ENCODE measurements around the gene EHBP1L1.

EHBP1L1 gene

GRCh38 chr11:65599955-65600246 lies 24.0 kb downstream of the EHBP1L1 start:
- Histone ChIP-seq H3K36me3 (ENCODE audit: insufficient read depth, low read length) (no peaks in the 10 kb centered on the region), H3K4me3 (ENCODE audit: low read depth, low read length) (no peak overlapping the region), H3K27me3 (ENCODE audit: insufficient read depth, low read length) (no peaks in the 10 kb centered on the region), H3K27ac (ENCODE audit: low read depth, low read length) (no peak overlapping the region), H3K4me1 (ENCODE audit: control insufficient read depth, insufficient read depth, low read length, unreplicated experiment) (peaks cover 11% of the 10 kb centered on the region), H2AFZ (ENCODE audit: low read length, unreplicated experiment) (no peak overlapping the region), H3K79me2 (ENCODE audit: control insufficient read depth, insufficient read depth, low read length, unreplicated experiment) (no peaks in the 10 kb centered on the region)

- no peaks in the 10 kb centered on the region for H3K79me2 ChIP-seq (ENCODE audit: control insufficient read depth, insufficient read depth, low read length, unreplicated experiment)
- no peak overlapping the region for H2AFZ ChIP-seq (ENCODE audit: low read length, unreplicated experiment)
- H3K4me3 ChIP-seq (ENCODE audit: low read depth, low read length), result no peak overlapping the region
- no peak overlapping the region for H3K27ac ChIP-seq (ENCODE audit: low read depth, low read length)
- H3K27me3 ChIP-seq (ENCODE audit: insufficient read depth, low read length), result no peaks in the 10 kb centered on the region
- no peaks in the 10 kb centered on the region for H3K36me3 ChIP-seq (ENCODE audit: insufficient read depth, low read length)
- peaks cover 15% of the 10 kb centered on the region for H3K4me1 ChIP-seq (ENCODE audit: control insufficient read depth, insufficient read depth, low read length, unreplicated experiment)
These were observed 28.4 kb downstream of the EHBP1L1 start for GRCh38 chr11:65604258-65604657.

GRCh38 chr11:65606876-65607613 lies 31.2 kb downstream of the EHBP1L1 start:
- no peak overlapping the region for H2AFZ ChIP-seq (ENCODE audit: low read length, unreplicated experiment)
- no peaks in the 10 kb centered on the region for H3K36me3 ChIP-seq (ENCODE audit: insufficient read depth, low read length)
- no peaks in the 10 kb centered on the region for H3K27me3 ChIP-seq (ENCODE audit: insufficient read depth, low read length)
- peaks cover 15% of the 10 kb centered on the region for H3K79me2 ChIP-seq (ENCODE audit: control insufficient read depth, insufficient read depth, low read length, unreplicated experiment)
- H3K4me3 ChIP-seq (ENCODE audit: low read depth, low read length), result peak overlapping the region; percentile 65
- H3K4me1 ChIP-seq (ENCODE audit: control insufficient read depth, insufficient read depth, low read length, unreplicated experiment), result peaks cover 43% of the 10 kb centered on the region
- no peak overlapping the region for H3K27ac ChIP-seq (ENCODE audit: low read depth, low read length)

GRCh38 chr11:65607614-65608426 lies 32.0 kb downstream of the EHBP1L1 start:
- Histone ChIP-seq H3K27me3 (ENCODE audit: insufficient read depth, low read length) (no peaks in the 10 kb centered on the region), H3K79me2 (ENCODE audit: control insufficient read depth, insufficient read depth, low read length, unreplicated experiment) (peaks cover 22% of the 10 kb centered on the region), H3K4me3 (ENCODE audit: low read depth, low read length) (peak overlapping the region; percentile 65), H3K27ac (ENCODE audit: low read depth, low read length) (no peak overlapping the region), H2AFZ (ENCODE audit: low read length, unreplicated experiment) (no peak overlapping the region), H3K4me1 (ENCODE audit: control insufficient read depth, insufficient read depth, low read length, unreplicated experiment) (peaks cover 51% of the 10 kb centered on the region), H3K36me3 (ENCODE audit: insufficient read depth, low read length) (no peaks in the 10 kb centered on the region)

- H2AFZ ChIP-seq (ENCODE audit: low read length, unreplicated experiment), result no peak overlapping the region
- H3K36me3 ChIP-seq (ENCODE audit: insufficient read depth, low read length), result no peaks in the 10 kb centered on the region
- no peak overlapping the region for H3K27ac ChIP-seq (ENCODE audit: low read depth, low read length)
- H3K4me3 ChIP-seq (ENCODE audit: low read depth, low read length), result no peak overlapping the region
- peaks cover 34% of the 10 kb centered on the region for H3K79me2 ChIP-seq (ENCODE audit: control insufficient read depth, insufficient read depth, low read length, unreplicated experiment)
- peaks cover 53% of the 10 kb centered on the region for H3K4me1 ChIP-seq (ENCODE audit: control insufficient read depth, insufficient read depth, low read length, unreplicated experiment)
- H3K27me3 ChIP-seq (ENCODE audit: insufficient read depth, low read length), result no peaks in the 10 kb centered on the region
These were observed 33.4 kb downstream of the EHBP1L1 start for GRCh38 chr11:65609229-65609628.

DNA sequence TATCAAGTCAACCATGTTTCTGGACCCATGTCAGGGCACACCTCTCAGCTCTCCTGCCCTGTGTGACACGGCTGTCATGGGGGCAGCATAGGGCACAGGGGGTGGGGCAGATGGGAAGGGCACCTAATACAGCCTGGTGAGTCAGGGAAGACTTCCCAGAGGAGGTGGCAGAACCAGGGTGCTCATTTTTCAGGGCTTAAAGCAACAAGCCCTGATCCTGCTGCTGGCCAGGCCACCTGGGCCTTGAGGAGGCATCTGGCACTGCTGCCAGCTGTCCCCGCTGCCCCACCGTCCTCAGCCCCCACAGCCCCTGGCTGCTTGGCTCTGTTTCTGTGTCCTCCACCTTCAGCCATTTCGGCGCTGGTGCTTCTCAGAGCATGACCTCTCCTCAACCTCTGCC lies 33.8 kb downstream of the EHBP1L1 start:
- Histone ChIP-seq H3K79me2 (ENCODE audit: control insufficient read depth, insufficient read depth, low read length, unreplicated experiment) (peaks cover 34% of the 10 kb centered on the region), H3K4me3 (ENCODE audit: low read depth, low read length) (no peak overlapping the region), H2AFZ (ENCODE audit: low read length, unreplicated experiment) (no peak overlapping the region), H3K27ac (ENCODE audit: low read depth, low read length) (no peak overlapping the region), H3K36me3 (ENCODE audit: insufficient read depth, low read length) (no peaks in the 10 kb centered on the region), H3K27me3 (ENCODE audit: insufficient read depth, low read length) (no peaks in the 10 kb centered on the region), H3K4me1 (ENCODE audit: control insufficient read depth, insufficient read depth, low read length, unreplicated experiment) (peaks cover 53% of the 10 kb centered on the region)

DNA sequence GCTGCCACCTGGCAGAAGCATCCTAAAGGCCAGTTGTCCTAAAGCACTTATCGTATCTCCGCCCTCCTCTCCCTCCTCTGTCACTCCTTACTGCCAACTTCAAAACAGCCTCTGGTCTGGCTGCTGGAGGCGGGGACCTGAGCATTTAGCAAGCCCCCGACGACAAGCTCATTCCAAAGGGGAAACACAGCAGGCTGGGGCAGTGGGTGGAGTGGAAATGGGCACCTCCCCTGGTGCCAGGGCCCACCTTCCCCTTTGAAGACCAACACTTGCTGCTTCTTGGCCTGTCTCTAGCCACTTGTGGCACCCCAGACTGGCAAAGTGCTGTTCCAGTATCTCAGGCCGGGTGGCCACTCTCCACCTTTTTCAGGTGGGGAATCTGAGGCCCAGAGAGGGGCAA lies 34.6 kb downstream of the EHBP1L1 start:
- no peak overlapping the region for H3K4me3 ChIP-seq (ENCODE audit: low read depth, low read length)
- peaks cover 53% of the 10 kb centered on the region for H3K4me1 ChIP-seq (ENCODE audit: control insufficient read depth, insufficient read depth, low read length, unreplicated experiment)
- H2AFZ ChIP-seq (ENCODE audit: low read length, unreplicated experiment), result no peak overlapping the region
- peaks cover 34% of the 10 kb centered on the region for H3K79me2 ChIP-seq (ENCODE audit: control insufficient read depth, insufficient read depth, low read length, unreplicated experiment)
- no peaks in the 10 kb centered on the region for H3K27me3 ChIP-seq (ENCODE audit: insufficient read depth, low read length)
- H3K36me3 ChIP-seq (ENCODE audit: insufficient read depth, low read length), result no peaks in the 10 kb centered on the region
- no peak overlapping the region for H3K27ac ChIP-seq (ENCODE audit: low read depth, low read length)

GRCh38 chr11:65611028-65611757 lies 35.3 kb downstream of the EHBP1L1 start:
- Histone ChIP-seq H3K4me3 (ENCODE audit: low read depth, low read length) (peak overlapping the region; percentile 81; the same call in 1 of the 2 replicates), H3K27ac (ENCODE audit: low read depth, low read length) (no peak overlapping the region), H3K79me2 (ENCODE audit: control insufficient read depth, insufficient read depth, low read length, unreplicated experiment) (peaks cover 35% of the 10 kb centered on the region)

DNA sequence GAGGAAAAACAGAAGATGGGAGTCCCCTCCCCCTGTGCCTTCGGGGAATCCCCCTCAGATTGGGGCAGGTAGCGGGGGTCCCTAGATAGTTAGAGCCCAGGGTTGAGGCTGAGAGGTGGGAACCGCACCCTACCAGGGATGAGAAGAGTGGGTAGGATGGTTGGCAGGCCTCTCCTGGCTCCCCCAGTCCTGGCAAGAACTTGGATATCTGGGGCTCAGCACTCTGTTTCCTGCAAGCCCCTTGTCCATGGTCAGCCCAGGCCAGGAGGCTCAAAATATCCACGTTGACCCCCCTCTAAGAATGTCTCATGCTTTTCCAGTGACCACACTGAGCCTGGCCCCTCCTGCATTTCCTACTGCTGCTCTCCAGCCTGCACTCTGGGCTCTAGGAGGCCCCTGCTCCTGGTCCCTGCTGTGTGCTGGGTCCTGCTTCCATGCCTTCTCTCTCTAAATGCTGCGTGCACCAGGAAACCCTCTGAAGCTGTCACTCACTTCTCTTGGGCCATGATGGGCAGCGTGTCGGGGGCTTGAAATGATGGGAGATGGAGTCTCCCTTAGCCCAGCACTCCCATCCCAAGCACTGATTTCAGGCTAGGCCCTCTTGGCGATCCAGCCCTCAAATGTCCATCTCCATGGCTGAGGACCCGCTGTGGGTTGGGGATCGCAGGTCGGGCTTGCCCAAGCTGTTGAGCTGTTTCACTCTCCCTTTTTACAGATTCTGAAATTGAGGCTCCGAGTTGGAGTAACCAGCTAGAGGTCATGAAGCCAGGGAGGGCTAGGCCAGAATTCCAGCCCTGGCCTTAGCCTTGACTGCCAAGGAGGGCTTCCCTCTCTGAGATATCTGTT lies 36.1 kb downstream of the EHBP1L1 start:
- Histone ChIP-seq H3K27ac (ENCODE audit: low read depth, low read length) (no peak overlapping the region), H3K36me3 (ENCODE audit: insufficient read depth, low read length) (no peaks in the 10 kb centered on the region), H3K4me1 (ENCODE audit: control insufficient read depth, insufficient read depth, low read length, unreplicated experiment) (peaks cover 53% of the 10 kb centered on the region), H3K79me2 (ENCODE audit: control insufficient read depth, insufficient read depth, low read length, unreplicated experiment) (peaks cover 43% of the 10 kb centered on the region), H2AFZ (ENCODE audit: low read length, unreplicated experiment) (no peak overlapping the region), H3K4me3 (ENCODE audit: low read depth, low read length) (peak overlapping the region; percentile 81), H3K27me3 (ENCODE audit: insufficient read depth, low read length) (no peaks in the 10 kb centered on the region)

More at GRCh38 chr11:65611028-65611757, 35.3 kb downstream of the EHBP1L1 start:
- H3K27me3 ChIP-seq (ENCODE audit: insufficient read depth, low read length), result no peaks in the 10 kb centered on the region
- H2AFZ ChIP-seq (ENCODE audit: low read length, unreplicated experiment), result no peak overlapping the region
- no peaks in the 10 kb centered on the region for H3K36me3 ChIP-seq (ENCODE audit: insufficient read depth, low read length)
- H3K4me1 ChIP-seq (ENCODE audit: control insufficient read depth, insufficient read depth, low read length, unreplicated experiment), result peaks cover 53% of the 10 kb centered on the region

- no peak overlapping the region for H2AFZ ChIP-seq (ENCODE audit: low read length, unreplicated experiment)
- H3K27me3 ChIP-seq (ENCODE audit: insufficient read depth, low read length), result no peaks in the 10 kb centered on the region
- peaks cover 56% of the 10 kb centered on the region for H3K4me1 ChIP-seq (ENCODE audit: control insufficient read depth, insufficient read depth, low read length, unreplicated experiment)
- no peaks in the 10 kb centered on the region for H3K36me3 ChIP-seq (ENCODE audit: insufficient read depth, low read length)
- peak overlapping the region; percentile 81 for H3K4me3 ChIP-seq (ENCODE audit: low read depth, low read length)
- no peak overlapping the region for H3K27ac ChIP-seq (ENCODE audit: low read depth, low read length)
- peaks cover 50% of the 10 kb centered on the region for H3K79me2 ChIP-seq (ENCODE audit: control insufficient read depth, insufficient read depth, low read length, unreplicated experiment)
These were observed 36.8 kb downstream of the EHBP1L1 start for GRCh38 chr11:65612691-65613090.

Data from ACC112 (cell line).